Panc1 (cell line): ENCODE measurements around the gene RGMB.
A peak's percentile ranks its signal among the peaks of the same experiment; 100 is the strongest.

Source experiments
- CTCF ChIP-seq: fragments of 450-650 bp; IDR thresholded peaks from 2 replicates; pipeline ENCODE4 v1.5.1; 2017; ENCODE audit warnings: mild to moderate bottlenecking
- POLR2AphosphoS5 ChIP-seq: IDR thresholded peaks from 2 replicates; pipeline ENCODE4 v1.6.1; 2012; ENCODE audit warnings: mild to moderate bottlenecking, low read depth, low read length, moderate library complexity
- REST ChIP-seq, 2 experiments: IDR thresholded peaks; 2 replicates each; pipeline ENCODE4 v1.6.1; 2011 to 2012; ENCODE audit warnings: low read depth in 2 of 2, control low read depth in 1 of 2, low read length in 1 of 2, mild to moderate bottlenecking in 1 of 2, moderate library complexity in 1 of 2; ENCODE audit not compliant: insufficient read depth in 1 of 2

DNA sequence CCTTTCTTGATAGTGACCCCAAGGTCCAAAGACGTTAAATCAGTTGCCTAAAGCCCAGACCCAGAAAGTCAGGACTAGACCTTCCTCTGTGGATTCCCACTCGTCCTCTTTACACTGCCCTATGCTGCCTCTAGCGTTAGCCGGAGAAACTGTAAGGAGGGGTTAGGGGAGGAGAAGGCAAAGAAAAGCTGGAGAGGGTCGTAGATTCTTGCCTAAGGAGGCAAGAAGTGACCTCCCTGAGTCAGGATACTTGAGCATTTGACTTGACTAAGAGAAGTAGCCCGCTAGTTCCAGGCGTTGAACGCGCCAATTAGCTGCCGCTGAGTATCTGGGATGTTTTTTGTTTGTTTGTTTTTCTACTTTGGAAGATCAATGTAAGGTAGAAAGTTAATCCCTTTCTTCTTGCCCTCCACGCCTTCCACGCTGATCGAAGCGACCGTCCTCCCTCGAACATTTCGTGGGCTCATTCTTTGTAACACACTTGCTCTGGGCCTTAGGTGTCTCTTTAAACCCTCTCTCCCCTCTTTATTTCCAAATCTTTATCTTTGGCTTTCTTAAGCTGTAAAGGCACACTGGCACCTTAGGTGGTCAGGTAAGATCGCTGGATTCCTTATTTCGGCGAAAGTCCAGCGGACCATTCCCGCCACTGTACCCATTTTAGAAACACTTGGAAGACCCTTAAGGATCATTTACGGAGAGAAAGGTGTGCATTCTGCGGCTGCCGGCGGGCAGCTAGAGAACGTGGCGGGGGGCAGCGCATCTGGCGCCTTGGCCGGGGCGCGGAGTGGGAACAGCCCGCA is 5.1 kb upstream of the RGMB start:
- TF ChIP-seq CTCF (peak; percentile 93), POLR2AphosphoS5 (no peak), REST (IDR thresholded peaks at IDR 0.05; ENCODE audit: insufficient read depth in 1 of 2, low read depth in 2 of 2, low read length in 1 of 2) (no peak)
